Measurements from ENCODE around the gene DIPK1A.

DIPK1A gene

GRCh38 chr1:93000291-93000690, 39.0 kb upstream of the DIPK1A start:
- Histone ChIP-seq H3K36me3 (ENCODE audit: control insufficient read depth in 2 of 2, insufficient read depth in 1 of 2, low read length in 2 of 2) (no peaks in the 10 kb centered on the region), H3K27ac (ENCODE audit: extremely low read depth, low read depth, low read length) (no peak overlapping the region), H3K4me1 (ENCODE audit: control insufficient read depth, insufficient read depth, low read length) (peaks cover 9% of the 10 kb centered on the region; the same call in 1 of the 2 replicates), H3K4me3 (ENCODE audit: low read depth, low read length) (no peak overlapping the region), H3K9me3 (ENCODE audit: control insufficient read depth, insufficient read depth, low read depth, low read length) (no peaks in the 10 kb centered on the region)
- TF ChIP-seq ZBTB44 (tag by site-specific recombination; IDR thresholded peaks at IDR 0.05) (no peak), ZNF19 (tag by site-specific recombination; IDR thresholded peaks at IDR 0.05; ENCODE audit: low read depth) (no peak), ZNF394 (tag by site-specific recombination; IDR thresholded peaks at IDR 0.05; ENCODE audit: borderline replicate concordance) (no peak), ZNF660 (tag by site-specific recombination; IDR thresholded peaks at IDR 0.05) (no peak), SP2 (tag by site-specific recombination; IDR thresholded peaks at IDR 0.05) (no peak), ZNF560 (tag by site-specific recombination; IDR thresholded peaks at IDR 0.05; ENCODE audit: borderline replicate concordance) (no peak), ZNF645 (tag by site-specific recombination; IDR thresholded peaks at IDR 0.05) (no peak), ZNF791 (tag by site-specific recombination; IDR thresholded peaks at IDR 0.05) (no peak), REPIN1 (tag by site-specific recombination; IDR thresholded peaks at IDR 0.05; ENCODE audit: low read depth) (no peak), ZNF423 (tag by site-specific recombination; IDR thresholded peaks at IDR 0.05) (no peak), ZFP37 (tag by site-specific recombination; IDR thresholded peaks at IDR 0.05) (no peak), ZNF449 (tag by site-specific recombination; IDR thresholded peaks at IDR 0.05) (no peak), YY1 (tag by site-specific recombination; IDR thresholded peaks at IDR 0.05) (no peak), ZNF398 (tag by site-specific recombination; IDR thresholded peaks at IDR 0.05) (no peak), ZBTB1 (tag by site-specific recombination; IDR thresholded peaks at IDR 0.05) (no peak), ZNF169 (tag by site-specific recombination; IDR thresholded peaks at IDR 0.05) (no peak), ZNF670 (tag by site-specific recombination; IDR thresholded peaks at IDR 0.05; ENCODE audit: low read depth) (no peak), ZNF776 (tag by site-specific recombination; IDR thresholded peaks at IDR 0.05; ENCODE audit: borderline replicate concordance) (no peak), ZNF596 (tag by site-specific recombination; IDR thresholded peaks at IDR 0.05) (no peak), OVOL3 (tag by site-specific recombination; IDR thresholded peaks at IDR 0.05) (no peak)
- CTCF ChIA-PET: interaction anchor here (0.7 to 4.2 kb wide), 5 partner anchors 8 to 141 kb away, joined by 3 to 32 read pairs (median 3); no protein-coding TSS in a partner anchor
- POLR2A ChIA-PET: interaction anchor here (0.7 to 1.0 kb wide), 2 partner anchors 154 to 168 kb away, joined by 3 read pairs; no protein-coding TSS in a partner anchor

GRCh38 chr1:92998821-92999220, 37.6 kb upstream of the DIPK1A start:
- no peak overlapping the region for H3K4me3 ChIP-seq (ENCODE audit: low read depth, low read length)
- ChIA-PET CTCF (interaction anchor here (4.2 kb wide), 1 partner anchor 140 kb away, joined by 32 read pairs; no protein-coding TSS in a partner anchor), POLR2A (no interaction called here)
- H3K4me1 ChIP-seq (ENCODE audit: control insufficient read depth, insufficient read depth, low read length): peaks cover 9% of the 10 kb centered on the region; the same call in 1 of the 2 replicates
- H3K27ac ChIP-seq (ENCODE audit: extremely low read depth, low read depth, low read length): no peak overlapping the region
- H3K36me3 ChIP-seq (ENCODE audit: control insufficient read depth in 2 of 2, insufficient read depth in 1 of 2, low read length in 2 of 2): no peaks in the 10 kb centered on the region
- no peaks in the 10 kb centered on the region for H3K9me3 ChIP-seq (ENCODE audit: control insufficient read depth, insufficient read depth, low read depth, low read length)
- no peak for TF ChIP-seq PRDM2 (tag by site-specific recombination; IDR thresholded peaks at IDR 0.05; ENCODE audit: borderline replicate concordance)
- TF ChIP-seq ZNF19 (tag by site-specific recombination; IDR thresholded peaks at IDR 0.05; ENCODE audit: low read depth): no peak
- no peak for TF ChIP-seq ZNF585B (tag by site-specific recombination; IDR thresholded peaks at IDR 0.05)
- no peak for TF ChIP-seq ZNF302 (tag by site-specific recombination; IDR thresholded peaks at IDR 0.05; ENCODE audit: low read depth)

All from HEK293 (cell line).